GM23248 (cell line): ENCODE measurements around the gene MYADM. TPM values are rescaled to one million over a fixed set of nuclear protein-coding genes. Genes with fewer than 3 reads are reported as not detected.

Experiments
- DNase-seq: peaks from one replicate; pipeline ENCODE4 v3.0.0-alpha.2; 2015
- H2AFZ ChIP-seq: fragments of 200-600 bp; sonication (generic); 2 replicates; pipeline ENCODE4 v1.6.1; 2016; ENCODE audit warnings: antibody characterized with exemption
- H3F3A ChIP-seq: fragments of 200-600 bp; sonication (generic); 2 replicates; pipeline ENCODE4 v1.6.1; 2016; ENCODE audit warnings: mild to moderate bottlenecking, antibody characterized with exemption, mixed run types; ENCODE audit not compliant: insufficient read depth
- H3K27ac ChIP-seq: fragments of 200-600 bp; sonication (generic); 2 replicates; pipeline ENCODE4 v1.5.1; 2016; ENCODE audit warnings: mild to moderate bottlenecking
- H3K27me3 ChIP-seq: fragments of 200-600 bp; sonication (generic); replicated peaks from 2 replicates; pipeline ENCODE4 v1.6.1; 2016; ENCODE audit warnings: mild to moderate bottlenecking; ENCODE audit not compliant: insufficient read depth
- H3K36me3 ChIP-seq: fragments of 200-600 bp; sonication (generic); 2 replicates; pipeline ENCODE4 v1.6.1; 2016; ENCODE audit warnings: low read depth, mild to moderate bottlenecking
- H3K4me1 ChIP-seq: fragments of 200-600 bp; sonication (generic); 2 replicates; pipeline ENCODE4 v1.6.1; 2016; ENCODE audit warnings: mild to moderate bottlenecking; ENCODE audit not compliant: insufficient read depth
- H3K4me2 ChIP-seq: fragments of 200-600 bp; sonication (generic); one replicate; pipeline ENCODE4 v1.6.1; 2016; ENCODE audit warnings: mild to moderate bottlenecking; ENCODE audit not compliant: unreplicated experiment
- H3K4me3 ChIP-seq: fragments of 200-600 bp; sonication (generic); 2 replicates; pipeline ENCODE4 v1.5.1; 2016; ENCODE audit warnings: mild to moderate bottlenecking
- H3K79me2 ChIP-seq: fragments of 200-600 bp; sonication (generic); 2 replicates; pipeline ENCODE4 v1.6.1; 2016; ENCODE audit warnings: mild to moderate bottlenecking; ENCODE audit not compliant: insufficient read depth
- H3K9ac ChIP-seq: fragments of 200-600 bp; sonication (generic); 2 replicates; pipeline ENCODE4 v1.6.1; 2016; ENCODE audit warnings: mild to moderate bottlenecking
- H3K9me2 ChIP-seq: fragments of 200-600 bp; sonication (generic); 2 replicates; pipeline ENCODE4 v1.6.1; 2016; ENCODE audit warnings: mixed run types, mild to moderate bottlenecking, moderate library complexity; ENCODE audit not compliant: insufficient read depth
- H3K9me3 ChIP-seq: fragments of 200-600 bp; sonication (generic); one replicate; pipeline ENCODE4 v1.6.1; 2017; ENCODE audit warnings: low read depth
- H4K20me1 ChIP-seq: fragments of 200-600 bp; sonication (generic); 2 replicates; pipeline ENCODE4 v1.6.0; 2016; ENCODE audit not compliant: insufficient read depth
- EZH2 ChIP-seq: fragments of 200-600 bp; sonication (generic); IDR thresholded peaks from 2 replicates; pipeline ENCODE4 v1.6.1; 2018; ENCODE audit warnings: antibody characterized with exemption, mild to moderate bottlenecking; ENCODE audit not compliant: insufficient read depth, poor library complexity, severe bottlenecking
- EZH2phosphoT487 ChIP-seq: fragments of 200-600 bp; sonication (generic); IDR thresholded peaks from 2 replicates; pipeline ENCODE4 v1.6.1; 2018; ENCODE audit warnings: antibody characterized with exemption, moderate library complexity, mild to moderate bottlenecking, low read depth; ENCODE audit not compliant: insufficient read depth
- WGBS, 2 experiments: methylation state at CpG; one replicate each; pipeline ENCODE4 v1.1.6; 2015 to 2017; ENCODE audit warnings: low lambda C conversion rate in 2 of 2, low coverage in 1 of 2; ENCODE audit errors: missing lambda C conversion rate in 2 of 2; 5-methylcytosine and 5-hydroxymethylcytosine counted together
- in situ Hi-C: fragments of 300-500 bp; cut with MboI; formaldehyde crosslinking; loops from 2 replicates; pipeline ENCODE4 v1.15.0; 2020
- polyA plus RNA-seq: library from polyadenylated mRNA; unstranded; fragments of >200 nt; fragmentation: Nextera tagmentation; extraction: Ambion mirVana; gene quantifications from 2 replicates; pipeline ENCODE4 v1.2.1, GENCODE V29; 2016
- total RNA-seq: library from RNA; depleted of rRNA; stranded (reverse); fragments of >200 nt; shearing (Covaris generic); gene quantifications from 2 replicates; pipeline ENCODE4 v1.2.3, GENCODE V29; 2014; rRNA removed

The MYADM gene, protein sequence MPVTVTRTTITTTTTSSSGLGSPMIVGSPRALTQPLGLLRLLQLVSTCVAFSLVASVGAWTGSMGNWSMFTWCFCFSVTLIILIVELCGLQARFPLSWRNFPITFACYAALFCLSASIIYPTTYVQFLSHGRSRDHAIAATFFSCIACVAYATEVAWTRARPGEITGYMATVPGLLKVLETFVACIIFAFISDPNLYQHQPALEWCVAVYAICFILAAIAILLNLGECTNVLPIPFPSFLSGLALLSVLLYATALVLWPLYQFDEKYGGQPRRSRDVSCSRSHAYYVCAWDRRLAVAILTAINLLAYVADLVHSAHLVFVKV
- total RNA-seq (74.8 and 85.9 TPM in 2 replicates), polyA plus RNA-seq (222 and 226 TPM in 2 replicates)

DNA sequence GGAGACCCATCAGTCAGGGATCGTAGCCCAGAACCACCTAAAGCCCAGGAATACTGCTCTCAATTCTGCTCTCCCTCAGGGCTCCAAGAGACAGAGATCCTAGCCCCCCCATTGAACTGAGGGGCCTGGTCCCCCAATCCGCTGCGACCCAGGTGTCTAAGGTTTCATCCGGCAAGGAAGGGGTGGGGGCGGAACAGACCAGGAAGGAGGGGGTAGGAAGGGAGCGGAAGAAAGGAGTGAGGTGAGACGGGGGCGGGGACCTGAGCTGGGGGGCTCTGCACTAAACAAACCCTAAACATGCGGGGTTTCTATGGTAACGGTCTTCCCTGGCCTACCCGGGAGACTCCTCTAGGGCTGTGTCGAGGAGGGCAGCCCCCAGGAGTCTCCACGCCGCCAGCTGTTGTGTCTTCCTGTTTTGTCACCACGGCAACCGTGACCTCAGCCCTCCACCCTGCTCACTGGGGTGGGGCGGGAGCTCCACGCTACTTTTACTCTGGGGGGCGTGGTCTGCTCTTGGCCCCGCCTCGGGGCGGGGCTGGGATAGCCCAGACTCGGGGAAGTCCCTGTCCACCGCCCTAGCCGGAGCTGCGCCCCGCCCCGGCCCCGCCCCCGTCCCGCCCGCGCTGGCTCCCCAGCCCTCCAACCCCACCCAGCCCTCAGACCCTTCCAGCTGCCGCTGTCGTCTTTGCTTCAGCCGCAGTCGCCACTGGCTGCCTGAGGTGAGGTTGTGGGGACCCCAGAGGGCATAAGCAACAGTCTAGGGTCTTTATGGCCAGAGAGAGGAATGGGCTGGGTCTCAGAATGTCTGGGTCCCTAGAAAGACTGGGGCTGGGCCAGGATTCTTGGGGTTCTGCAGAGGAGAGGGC is at the start of gene MYADM:
MYADM (plus strand) TSS at position 659 of the 866 bp plus-strand sequence. CDS start 5,647 bp downstream, outside the sequence.
- Histone ChIP-seq H3K4me1 (peaks cover 23% of the 10 kb centered on the region), H3F3A (peaks cover 26% of the 10 kb centered on the region), H3K9ac (peak within 1 kb of the TSS; percentile 100), H3K9me2 (no peaks in the 10 kb centered on the region), H3K27me3 (no peaks in the 10 kb centered on the region), H3K9me3 (no peaks in the 10 kb centered on the region), H4K20me1 (no peaks in the 10 kb centered on the region), H3K79me2 (peaks cover 43% of the 10 kb centered on the region), H3K4me3 (peak within 1 kb of the TSS; percentile 93), H3K36me3 (no peaks in the 10 kb centered on the region), H2AFZ (peak within 1 kb of the TSS; percentile 51; the same call in 1 of the 2 replicates), H3K27ac (peak within 1 kb of the TSS; percentile 100), H3K4me2 (peak within 1 kb of the TSS; percentile 89)
- 2 to 4% methylated on average over 15 to 30 of the region's 37 CpGs for WGBS, 2 experiments
- DNase-seq: peak; percentile 99
- in situ Hi-C loops: no loop called here
- no peak for TF ChIP-seq EZH2
- no peak for TF ChIP-seq EZH2phosphoT487

DNA sequence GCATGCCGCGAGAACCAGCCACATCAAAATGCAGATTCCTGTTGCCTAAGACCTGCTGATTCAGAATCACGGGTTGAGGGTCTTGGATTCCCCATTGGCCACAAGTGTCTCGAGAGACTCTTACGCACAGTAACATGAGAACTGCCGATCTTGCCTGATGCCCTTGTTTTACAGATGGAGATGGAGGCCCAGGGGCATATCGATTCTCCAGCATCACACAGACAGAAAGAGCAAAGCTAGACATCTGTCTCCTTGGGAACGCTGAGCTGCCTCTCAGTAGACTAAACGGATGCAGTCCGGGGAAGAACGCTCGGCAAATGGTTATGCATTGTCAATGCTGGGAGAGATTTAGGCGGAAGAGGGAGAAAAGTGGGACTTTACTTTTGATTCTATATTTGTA is 48.9 kb upstream of the MYADM start:
- 80 to 82% methylated on average over 13 of the region's 13 CpGs for WGBS, 2 experiments
- H3K9me3 ChIP-seq: no peaks in the 10 kb centered on the region
- no peak overlapping the region for H3K27ac ChIP-seq
- no peaks in the 10 kb centered on the region for H4K20me1 ChIP-seq
- H2AFZ ChIP-seq: no peak overlapping the region
- H3K27me3 ChIP-seq: no peaks in the 10 kb centered on the region
- no peak overlapping the region for H3K4me2 ChIP-seq
- H3K36me3 ChIP-seq: no peaks in the 10 kb centered on the region
- in situ Hi-C loops: no loop called here
- H3K79me2 ChIP-seq: no peaks in the 10 kb centered on the region
- no peak for DNase-seq
- no peaks in the 10 kb centered on the region for H3F3A ChIP-seq
- peaks cover 4% of the 10 kb centered on the region; the same call in 1 of the 2 replicates for H3K4me1 ChIP-seq
- no peaks in the 10 kb centered on the region for H3K9me2 ChIP-seq
- no peak for TF ChIP-seq EZH2
- no peak for TF ChIP-seq EZH2phosphoT487
- H3K9ac ChIP-seq: no peak overlapping the region
- H3K4me3 ChIP-seq: no peak overlapping the region

DNA sequence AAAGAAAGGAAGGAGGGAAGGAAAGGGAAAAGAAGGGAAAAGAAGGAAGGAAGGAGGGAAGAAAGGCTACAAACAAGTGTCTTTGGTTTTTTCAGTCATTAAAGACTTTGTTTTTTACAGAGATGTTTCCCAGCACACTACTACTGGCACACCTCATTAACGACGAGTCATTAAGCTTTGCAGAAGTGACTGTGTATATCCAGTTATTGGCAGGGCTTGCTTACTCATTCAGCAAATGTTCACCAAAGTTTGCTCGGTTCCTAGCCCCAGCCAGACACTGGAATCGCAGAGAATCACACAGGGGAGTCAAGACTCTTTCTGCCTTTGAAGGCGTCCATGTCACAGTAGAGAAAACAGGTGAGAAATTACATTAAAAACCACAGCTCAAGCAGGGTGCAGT is 47.8 kb upstream of the MYADM start:
- H3K9ac ChIP-seq: no peak overlapping the region
- H3K36me3 ChIP-seq: no peaks in the 10 kb centered on the region
- H3K4me3 ChIP-seq: no peak overlapping the region
- no peaks in the 10 kb centered on the region for H3K79me2 ChIP-seq
- TF ChIP-seq EZH2 (no peak), EZH2phosphoT487 (no peak)
- H3K9me3 ChIP-seq: no peaks in the 10 kb centered on the region
- no peaks in the 10 kb centered on the region for H3K27me3 ChIP-seq
- H3K27ac ChIP-seq: no peak overlapping the region
- H3K4me2 ChIP-seq: no peak overlapping the region
- no peaks in the 10 kb centered on the region for H4K20me1 ChIP-seq
- DNase-seq: no peak
- H2AFZ ChIP-seq: no peak overlapping the region
- H3F3A ChIP-seq: no peaks in the 10 kb centered on the region
- WGBS, 2 experiments: 41 to 53% methylated on average over 5 of the region's 5 CpGs
- in situ Hi-C loops: no loop called here
- no peaks in the 10 kb centered on the region for H3K9me2 ChIP-seq
- no peaks in the 10 kb centered on the region for H3K4me1 ChIP-seq

DNA sequence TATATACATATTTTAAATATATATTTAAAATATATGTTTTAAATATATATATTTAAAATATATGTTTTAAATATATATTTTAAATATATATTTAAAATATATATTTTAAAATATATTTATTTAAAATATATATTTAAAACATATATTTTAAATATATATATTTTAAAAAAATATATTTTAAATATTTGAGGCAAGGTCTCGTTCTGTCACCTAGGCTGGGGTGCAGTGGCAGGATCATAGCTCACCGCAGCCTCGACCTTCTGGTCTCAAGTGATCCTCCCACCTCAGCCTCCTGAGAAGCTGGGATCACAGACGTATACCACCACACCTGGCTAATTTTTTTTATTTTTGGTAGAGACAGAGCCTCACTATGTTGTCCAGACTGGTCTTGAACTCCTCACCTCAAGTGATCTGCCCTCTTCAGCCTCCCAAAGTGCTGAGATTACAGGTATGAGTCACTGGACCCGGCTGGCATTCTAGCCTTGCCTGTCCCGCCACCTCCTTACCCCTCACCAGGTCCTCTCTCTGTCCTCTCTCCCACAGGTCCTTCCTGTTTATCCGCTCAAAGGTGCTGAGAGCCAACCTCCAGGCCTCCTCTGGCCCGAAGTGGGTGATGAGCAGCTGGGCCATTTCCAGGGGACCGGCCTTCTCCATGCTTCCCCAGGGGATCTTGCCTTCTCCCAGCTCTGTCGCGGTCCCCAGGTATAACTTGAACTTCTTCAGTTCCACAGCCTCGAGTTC is 44.1 kb upstream of the MYADM start:
- Histone ChIP-seq H3K79me2 (no peaks in the 10 kb centered on the region), H3K4me2 (no peak overlapping the region), H3K36me3 (no peaks in the 10 kb centered on the region), H3K27ac (no peak overlapping the region), H3K9me2 (no peaks in the 10 kb centered on the region), H3K4me3 (no peak overlapping the region), H3K9me3 (no peaks in the 10 kb centered on the region), H3K4me1 (no peaks in the 10 kb centered on the region), H4K20me1 (no peaks in the 10 kb centered on the region), H2AFZ (no peak overlapping the region), H3K27me3 (no peaks in the 10 kb centered on the region), H3F3A (no peaks in the 10 kb centered on the region), H3K9ac (no peak overlapping the region)
- in situ Hi-C loops: no loop called here
- DNase-seq: no peak
- 62 to 65% methylated on average over 12 of the region's 12 CpGs for WGBS, 2 experiments
- TF ChIP-seq EZH2: no peak
- TF ChIP-seq EZH2phosphoT487: no peak
